WTC11 (cell line): Measurements from ENCODE around the gene RNF149. TPM values are rescaled to one million over a fixed set of nuclear protein-coding genes. Genes with fewer than 3 reads are reported as not detected.

Experiments
- ATAC-seq: fragments of 200-7000 bp; cut with Tn5 transposase; 2 replicates; pipeline ENCODE4 v1.10.0; 2021; ENCODE audit warnings: mild to moderate bottlenecking, moderate library complexity
- CTCF ChIA-PET: fragments of 300-600 bp; sonication (Branson Sonifier 250); formaldehyde crosslinking; loops from one replicate; lab custom pipeline; 2021; ENCODE audit warnings: antibody characterized with exemption; lab: Charles Lee
- POLR2A ChIA-PET: fragments of 350-600 bp; sonication (Branson Sonifier 250); formaldehyde crosslinking; loops from one replicate; lab custom pipeline; 2021; ENCODE audit warnings: antibody characterized with exemption; lab: Charles Lee
- DNase-seq: peaks from one replicate; pipeline ENCODE4 v3.0.0; 2021; ENCODE audit warnings: low spot score
- H3K27ac Mint-ChIP-seq: 2 replicates; pipeline ENCODE4 v1.8.0; 2021; ENCODE audit warnings: mixed read lengths
- H3K27me3 Mint-ChIP-seq: 2 replicates; pipeline ENCODE4 v1.8.0; 2021; ENCODE audit warnings: low read depth, mild to moderate bottlenecking, moderate library complexity, mixed read lengths
- H3K36me3 Mint-ChIP-seq: 2 replicates; pipeline ENCODE4 v1.8.0; 2021; ENCODE audit warnings: mixed read lengths
- H3K4me1 Mint-ChIP-seq: 2 replicates; pipeline ENCODE4 v1.8.0; 2022; ENCODE audit warnings: mixed read lengths
- H3K4me3 Mint-ChIP-seq: 2 replicates; pipeline ENCODE4 v1.8.0; 2021; ENCODE audit warnings: mild to moderate bottlenecking, moderate library complexity, mixed read lengths
- H3K9me3 Mint-ChIP-seq: 2 replicates; pipeline ENCODE4 v1.8.0; 2021; ENCODE audit warnings: mixed read lengths
- AFF4 ChIP-seq: sonication (generic); formaldehyde crosslinking; IDR thresholded peaks from 2 replicates; pipeline ENCODE4 v1.8.1; 2023; ENCODE audit warnings: mild to moderate bottlenecking, missing genetic modification reagents, borderline replicate concordance
- CDX4 ChIP-seq: fragments of 250-450 bp; sonication (Bioruptor Pico); IDR thresholded peaks from 2 replicates; pipeline ENCODE4 v1.9.0; 2021; ENCODE audit warnings: moderate library complexity, mild to moderate bottlenecking, inconsistent platforms, borderline replicate concordance
- ESRRA ChIP-seq: sonication (generic); formaldehyde crosslinking; IDR thresholded peaks from 2 replicates; pipeline ENCODE4 v1.8.1; 2022; ENCODE audit warnings: mild to moderate bottlenecking, missing genetic modification reagents, borderline replicate concordance
- FOXK1 ChIP-seq: sonication (generic); formaldehyde crosslinking; IDR thresholded peaks from 2 replicates; pipeline ENCODE4 v1.8.0; 2022; ENCODE audit warnings: mild to moderate bottlenecking, moderate library complexity, missing genetic modification reagents
- GTF2I ChIP-seq: fragments of 250-450 bp; sonication (Bioruptor Pico); conservative IDR thresholded peaks from 2 replicates; pipeline ENCODE4 v1.4.0; 2021; ENCODE audit warnings: mild to moderate bottlenecking
- HMGA2 ChIP-seq: fragments of 250-450 bp; sonication (Bioruptor Pico); IDR thresholded peaks from 2 replicates; pipeline ENCODE4 v1.4.0; 2021; ENCODE audit warnings: mild to moderate bottlenecking, moderate library complexity
- HMGXB4 ChIP-seq: sonication (generic); formaldehyde crosslinking; IDR thresholded peaks from 2 replicates; pipeline ENCODE4 v1.8.1; 2023; ENCODE audit warnings: mild to moderate bottlenecking, moderate library complexity, missing genetic modification reagents
- IRF1 ChIP-seq: sonication (generic); formaldehyde crosslinking; IDR thresholded peaks from 2 replicates; pipeline ENCODE4 v1.8.0; 2023; ENCODE audit warnings: missing genetic modification reagents
- MXD4 ChIP-seq: fragments of 250-450 bp; sonication (Bioruptor Pico); IDR thresholded peaks from 2 replicates; pipeline ENCODE4 v1.8.0; 2021; ENCODE audit warnings: mild to moderate bottlenecking, moderate library complexity, borderline replicate concordance
- OVOL2 ChIP-seq: fragments of 250-450 bp; sonication (Bioruptor Pico); IDR thresholded peaks from 2 replicates; pipeline ENCODE4 v1.9.0; 2021; ENCODE audit warnings: mild to moderate bottlenecking, borderline replicate concordance
- SMAD4 ChIP-seq: sonication (generic); formaldehyde crosslinking; IDR thresholded peaks from 2 replicates; pipeline ENCODE4 v1.8.0; 2022; ENCODE audit warnings: mild to moderate bottlenecking, missing genetic modification reagents
- TEAD4 ChIP-seq: sonication (generic); formaldehyde crosslinking; IDR thresholded peaks from 2 replicates; pipeline ENCODE4 v1.8.0; 2022; ENCODE audit warnings: mild to moderate bottlenecking, missing genetic modification reagents
- USF1 ChIP-seq: sonication (generic); formaldehyde crosslinking; IDR thresholded peaks from 2 replicates; pipeline ENCODE4 v1.8.0; 2022; ENCODE audit warnings: mild to moderate bottlenecking, missing genetic modification reagents
- ZBTB21 ChIP-seq: sonication (generic); formaldehyde crosslinking; IDR thresholded peaks from 2 replicates; pipeline ENCODE4 v1.8.1; 2023; ENCODE audit warnings: mild to moderate bottlenecking, missing genetic modification reagents, borderline replicate concordance
- ZBTB43 ChIP-seq: sonication (generic); formaldehyde crosslinking; IDR thresholded peaks from 2 replicates; pipeline ENCODE4 v1.8.1; 2023; ENCODE audit warnings: mild to moderate bottlenecking, missing genetic modification reagents
- ZNF219 ChIP-seq: sonication (generic); formaldehyde crosslinking; IDR thresholded peaks from 2 replicates; pipeline ENCODE4 v1.8.0; 2023; ENCODE audit warnings: missing genetic modification reagents, mild to moderate bottlenecking, borderline replicate concordance
- ZNF317 ChIP-seq: sonication (generic); formaldehyde crosslinking; IDR thresholded peaks from 2 replicates; pipeline ENCODE4 v1.8.1; 2023; ENCODE audit warnings: low read depth, mild to moderate bottlenecking, moderate library complexity, missing genetic modification reagents, borderline replicate concordance
- ZNF396 ChIP-seq: fragments of 250-450 bp; sonication (Bioruptor Pico); IDR thresholded peaks from 2 replicates; pipeline ENCODE4 v1.8.0; 2021; ENCODE audit warnings: mild to moderate bottlenecking, moderate library complexity, borderline replicate concordance
- ZNF423 ChIP-seq: fragments of 250-450 bp; sonication (Bioruptor Pico); IDR thresholded peaks from 2 replicates; pipeline ENCODE4 v2.1.2; 2022; ENCODE audit warnings: mild to moderate bottlenecking, moderate library complexity
- ZSCAN18 ChIP-seq: fragments of 250-450 bp; sonication (Bioruptor Pico); IDR thresholded peaks from 2 replicates; pipeline ENCODE4 v2.1.2; 2022; ENCODE audit warnings: mild to moderate bottlenecking, moderate library complexity
- total RNA-seq: library from RNA; stranded (reverse); gene quantifications from 3 replicates; pipeline ENCODE4 v1.2.3, GENCODE V29; 2021

The RNF149 gene
- total RNA-seq, 1 experiment from 2014 or later, result 25.6 TPM

- TF ChIP-seq CDX4 (CRISPR knock-in tag), result no peak
- no peak for TF ChIP-seq IRF1 (CRISPR knock-in tag)
- no peak for TF ChIP-seq HMGXB4 (CRISPR knock-in tag)
- no peak for TF ChIP-seq AFF4 (CRISPR knock-in tag)
- no peak for TF ChIP-seq GTF2I (CRISPR knock-in tag)
- no peak for TF ChIP-seq ZNF317
Measured at GRCh38 chr2:101300164-101300563, 8.3 kb downstream of the RNF149 start (continued).

GRCh38 chr2:101299604-101300003 lies 8.9 kb downstream of the RNF149 start:
- no peak for TF ChIP-seq ZNF423
- no peak for TF ChIP-seq USF1 (CRISPR knock-in tag)
- TF ChIP-seq FOXK1 (CRISPR knock-in tag), result no peak
- no peak for TF ChIP-seq ZSCAN18 (CRISPR knock-in tag)
- no peak for TF ChIP-seq ESRRA (CRISPR knock-in tag)
- TF ChIP-seq TEAD4 (CRISPR knock-in tag), result no peak
- TF ChIP-seq AFF4 (CRISPR knock-in tag), result no peak
- TF ChIP-seq ZBTB43, result no peak
- no peak for TF ChIP-seq ZNF396 (CRISPR knock-in tag)
- TF ChIP-seq ZBTB21 (CRISPR knock-in tag), result no peak
- no peak for TF ChIP-seq HMGA2 (CRISPR knock-in tag)
- no peak for TF ChIP-seq SMAD4 (CRISPR knock-in tag)
- no peak for TF ChIP-seq MXD4 (CRISPR knock-in tag)
- TF ChIP-seq ZNF219 (CRISPR knock-in tag), result no peak
- no peak for TF ChIP-seq OVOL2 (CRISPR knock-in tag)
- Mint-ChIP-seq H3K9me3 (no peaks in the 10 kb centered on the region), H3K4me1 (peaks cover 17% of the 10 kb centered on the region), H3K27me3 (no peaks in the 10 kb centered on the region), H3K4me3 (no peak overlapping the region), H3K27ac (peak overlapping the region; percentile 57), H3K36me3 (peaks cover 4% of the 10 kb centered on the region)
- POLR2A ChIA-PET, result interaction anchor here (1.5 kb wide), 1 partner anchor 9 kb away, joined by 5 read pairs; the partner anchor contains the start of gene RNF149
- ATAC-seq, result no peak
- CTCF ChIA-PET, result interaction anchor here (1.3 kb wide), 1 partner anchor 43 kb away, joined by 3 read pairs; no protein-coding TSS in a partner anchor
- DNase-seq, result no peak
